Measurements from ENCODE around the gene R3HCC1L. TPM values are rescaled to one million over a fixed set of nuclear protein-coding genes. Genes with fewer than 3 reads are reported as not detected.

The R3HCC1L gene
- total and polyA plus RNA-seq, 11 donors, result 4.0 to 8.6 (median 5.2) TPM

DNA sequence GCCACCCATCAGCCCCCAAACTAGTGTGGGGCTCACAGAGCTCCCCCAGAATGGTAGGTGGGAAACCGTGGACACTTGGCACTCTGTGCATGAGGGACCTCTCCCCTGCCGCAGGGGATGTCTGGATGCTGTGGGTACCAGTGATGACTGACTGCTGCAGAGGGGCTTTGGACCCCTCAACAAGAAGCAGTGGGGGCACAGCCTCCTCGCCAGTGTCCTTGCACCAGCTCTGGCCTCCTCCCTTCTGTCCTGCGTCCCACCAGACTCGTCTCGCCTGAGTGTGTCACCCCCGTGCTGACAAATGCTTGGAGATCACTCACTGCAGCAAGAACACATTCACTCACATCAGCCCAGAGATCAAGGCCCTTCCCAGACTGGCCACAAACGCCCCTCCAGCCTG, 37.3 kb upstream of the R3HCC1L start:
- H3K9me3 ChIP-seq, result no peaks in the 10 kb centered on the region
- DNase-seq, result no peak
- WGBS, 4 donors, result 65 to 70% (median 68%) methylated on average over 5 to 8 of the region's 8 CpGs

DNA sequence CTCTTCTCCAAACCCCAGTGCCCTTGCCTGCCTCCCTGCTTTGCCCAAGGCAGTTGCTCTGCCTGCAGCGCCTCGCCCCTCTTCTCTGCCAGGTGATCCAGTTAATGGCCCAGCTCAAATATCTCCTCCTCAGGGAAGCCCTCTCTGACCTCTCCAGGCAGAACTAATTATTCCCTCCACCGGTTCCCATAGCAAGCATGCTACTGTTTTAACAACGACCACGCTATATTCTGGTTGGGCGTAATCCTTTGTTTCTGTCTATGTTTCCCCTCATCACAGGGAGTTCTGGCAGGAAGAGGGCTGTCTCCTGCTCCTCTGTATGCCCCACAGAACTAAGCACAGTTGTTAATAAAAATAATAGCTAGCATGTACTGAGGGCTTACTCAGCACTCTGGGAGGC, 36.8 kb upstream of the R3HCC1L start:
- WGBS, 4 donors, result 39 to 54% (median 44%) methylated on average over 6 of the region's 6 CpGs
- intact Hi-C loops (cut with DNase I), result no loop called here
- ATAC-seq, result no peak

More for the DNA sequence above, 37.3 kb upstream of the R3HCC1L start:
- H3K27ac ChIP-seq, result no peak overlapping the region
- ATAC-seq, result no peak
- peaks cover 0 to 23% (median 0%) of the 10 kb centered on the region in 9 donors for H3K27me3 ChIP-seq
- no peaks in the 10 kb centered on the region for H3K4me1 ChIP-seq
- no peak for TF ChIP-seq POLR2A (IDR thresholded peaks at IDR 0.05)
- TF ChIP-seq, protein P1, sequence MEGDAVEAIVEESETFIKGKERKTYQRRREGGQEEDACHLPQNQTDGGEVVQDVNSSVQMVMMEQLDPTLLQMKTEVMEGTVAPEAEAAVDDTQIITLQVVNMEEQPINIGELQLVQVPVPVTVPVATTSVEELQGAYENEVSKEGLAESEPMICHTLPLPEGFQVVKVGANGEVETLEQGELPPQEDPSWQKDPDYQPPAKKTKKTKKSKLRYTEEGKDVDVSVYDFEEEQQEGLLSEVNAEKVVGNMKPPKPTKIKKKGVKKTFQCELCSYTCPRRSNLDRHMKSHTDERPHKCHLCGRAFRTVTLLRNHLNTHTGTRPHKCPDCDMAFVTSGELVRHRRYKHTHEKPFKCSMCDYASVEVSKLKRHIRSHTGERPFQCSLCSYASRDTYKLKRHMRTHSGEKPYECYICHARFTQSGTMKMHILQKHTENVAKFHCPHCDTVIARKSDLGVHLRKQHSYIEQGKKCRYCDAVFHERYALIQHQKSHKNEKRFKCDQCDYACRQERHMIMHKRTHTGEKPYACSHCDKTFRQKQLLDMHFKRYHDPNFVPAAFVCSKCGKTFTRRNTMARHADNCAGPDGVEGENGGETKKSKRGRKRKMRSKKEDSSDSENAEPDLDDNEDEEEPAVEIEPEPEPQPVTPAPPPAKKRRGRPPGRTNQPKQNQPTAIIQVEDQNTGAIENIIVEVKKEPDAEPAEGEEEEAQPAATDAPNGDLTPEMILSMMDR (IDR thresholded peaks at IDR 0.05), result no peak
- no peak overlapping the region for H3K4me3 ChIP-seq
- no peaks in the 10 kb centered on the region for H3K36me3 ChIP-seq
- intact Hi-C loops (cut with DNase I), result no loop called here

DNA sequence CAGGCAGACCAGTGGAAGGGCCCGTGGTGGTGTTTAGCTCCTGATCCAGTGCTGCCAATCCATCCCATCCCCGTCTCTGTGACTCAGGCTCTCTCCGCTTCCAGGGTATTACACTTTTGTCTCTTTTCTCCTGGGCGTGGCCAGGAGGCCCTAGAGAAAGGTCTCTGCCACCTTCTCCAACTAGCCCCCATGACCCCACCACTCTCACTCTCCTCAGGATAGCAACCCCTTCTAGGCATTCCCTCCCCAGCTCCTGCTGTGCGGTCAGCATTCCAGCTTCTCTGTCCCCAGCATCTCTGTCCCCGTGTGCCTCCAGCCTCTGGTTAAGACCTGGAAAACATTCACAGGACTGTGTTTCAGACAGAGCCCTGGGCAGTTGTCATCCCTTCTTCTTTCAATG, 36.2 kb upstream of the R3HCC1L start:
- Histone ChIP-seq H3K27ac (no peak overlapping the region), H3K4me1 (no peaks in the 10 kb centered on the region), H3K36me3 (no peaks in the 10 kb centered on the region), H3K4me3 (no peak overlapping the region), H3K9me3 (no peaks in the 10 kb centered on the region), H3K27me3 (peaks cover 0 to 20% (median 0%) of the 10 kb centered on the region in 9 donors)
- no peak for TF ChIP-seq POLR2A (IDR thresholded peaks at IDR 0.05)
- TF ChIP-seq, protein P1 (IDR thresholded peaks at IDR 0.05), result no peak
- DNase-seq (no peak), ATAC-seq (no peak)
- WGBS, 4 donors, result 66 to 68% (median 68%) methylated on average over 6 of the region's 6 CpGs
- intact Hi-C loops (cut with DNase I), result no loop called here

More for the DNA sequence above, 36.8 kb upstream of the R3HCC1L start:
- Histone ChIP-seq H3K4me1 (no peaks in the 10 kb centered on the region), H3K36me3 (no peaks in the 10 kb centered on the region), H3K27ac (no peak overlapping the region), H3K4me3 (no peak overlapping the region), H3K27me3 (peaks cover 0 to 23% (median 0%) of the 10 kb centered on the region in 9 donors), H3K9me3 (no peaks in the 10 kb centered on the region)
- TF ChIP-seq POLR2A (IDR thresholded peaks at IDR 0.05), result no peak
- TF ChIP-seq, protein P1 (IDR thresholded peaks at IDR 0.05), result no peak
- DNase-seq, result no peak

DNA sequence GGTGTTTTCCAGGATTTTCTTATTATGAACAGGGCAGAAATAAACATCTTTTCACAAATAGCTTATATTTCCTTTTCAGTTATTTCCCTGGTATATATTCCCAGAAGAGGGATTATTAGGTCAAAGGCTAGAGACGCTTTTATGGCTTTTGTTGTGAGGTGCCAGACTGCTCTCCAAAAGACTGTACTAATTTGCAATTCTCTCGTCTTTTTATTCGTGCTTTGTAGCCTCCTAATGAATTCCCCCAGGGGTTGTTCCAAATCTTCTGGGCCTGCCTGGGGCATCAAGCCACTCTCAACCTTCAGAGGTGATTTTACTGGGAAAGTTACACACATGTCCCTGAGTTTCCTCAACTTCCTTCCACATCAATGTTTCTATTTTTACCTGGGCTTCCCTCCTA, 34.0 kb upstream of the R3HCC1L start:
- Histone ChIP-seq H3K27ac (no peak overlapping the region), H3K4me1 (no peaks in the 10 kb centered on the region), H3K27me3 (peaks cover 0 to 17% (median 0%) of the 10 kb centered on the region in 9 donors), H3K9me3 (no peaks in the 10 kb centered on the region), H3K4me3 (no peak overlapping the region), H3K36me3 (no peaks in the 10 kb centered on the region)
- ATAC-seq (no peak), DNase-seq (no peak)
- intact Hi-C loops (cut with DNase I), result no loop called here
- TF ChIP-seq POLR2A (IDR thresholded peaks at IDR 0.05), result no peak
- 32 to 54% (median 50%) methylated on average over 3 of the region's 3 CpGs for WGBS, 4 donors

DNA sequence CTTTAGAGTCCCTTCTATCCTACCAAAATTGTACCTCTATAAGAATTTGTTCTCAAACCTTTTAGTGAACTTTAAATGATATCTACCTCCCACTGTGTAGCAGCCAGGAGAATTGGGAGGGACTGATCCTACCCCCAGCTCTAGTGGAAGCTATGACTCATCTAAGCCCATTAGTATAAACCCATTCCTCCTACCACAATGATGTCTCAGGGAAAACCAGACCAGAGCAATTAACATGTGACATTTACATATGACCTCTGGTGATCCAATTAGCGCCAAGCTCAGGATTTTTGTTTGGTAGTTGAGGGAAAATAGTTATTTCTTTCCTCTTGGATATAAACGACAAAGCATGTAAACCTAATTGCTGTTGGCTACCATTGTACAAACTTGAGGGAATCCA, 33.1 kb upstream of the R3HCC1L start:
- 78 to 84% (median 80%) methylated on average over 2 of the region's 2 CpGs for WGBS, 4 donors
- ATAC-seq, result no peak
- no peaks in the 10 kb centered on the region for H3K36me3 ChIP-seq
- H3K4me1 ChIP-seq, result no peaks in the 10 kb centered on the region
- H3K27me3 ChIP-seq, result peaks cover 0 to 17% (median 0%) of the 10 kb centered on the region in 9 donors
- H3K9me3 ChIP-seq, result no peaks in the 10 kb centered on the region
- H3K4me3 ChIP-seq, result no peak overlapping the region
- no peak overlapping the region for H3K27ac ChIP-seq
- no peak for DNase-seq
- intact Hi-C loops (cut with DNase I), result no loop called here
- no peak for TF ChIP-seq POLR2A (IDR thresholded peaks at IDR 0.05)
- TF ChIP-seq, protein P1 (IDR thresholded peaks at IDR 0.05), result no peak
